Measurements from ENCODE around the gene RBBP8NL. TPM values are rescaled to one million over a fixed set of nuclear protein-coding genes. Genes with fewer than 3 reads are reported as not detected.

RBBP8NL gene
- total RNA-seq, 6 experiments from 2014 or later, result not detected

DNA sequence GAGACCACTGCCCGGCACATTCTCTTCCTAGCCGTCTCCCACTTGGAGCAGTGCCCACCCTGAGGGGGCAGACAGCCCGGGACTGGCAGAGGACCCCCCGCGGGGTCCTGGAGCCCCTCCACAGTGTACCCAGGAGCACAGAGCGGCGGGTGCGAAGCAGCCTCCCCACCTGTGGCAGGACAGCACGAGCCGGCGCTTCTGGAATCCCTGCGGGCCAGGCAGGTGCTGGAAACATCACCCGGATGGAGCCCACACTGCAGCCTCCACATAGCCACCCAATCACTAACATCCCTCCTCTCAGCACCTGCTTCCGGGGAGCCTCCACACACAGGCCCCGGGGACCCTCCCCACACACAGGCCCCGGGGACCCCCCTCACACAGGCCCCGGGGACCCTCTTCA, 29.8 kb upstream of the RBBP8NL start:
- no peak for DNase-seq
- Histone ChIP-seq H3K4me1 (no peaks in the 10 kb centered on the region), H3K4me3 (no peak overlapping the region), H3K27ac (no peak overlapping the region), H3K36me3 (no peaks in the 10 kb centered on the region), H3K9me3 (no peaks in the 10 kb centered on the region), H3K27me3 (no peaks in the 10 kb centered on the region)
- intact Hi-C loops (cut with DNase I), result no loop called here
- no CpG with 5 or more reads among the region's 17 CpGs for WGBS (ENCODE audit: insufficient coverage, low coverage, low lambda C conversion rate, missing lambda C conversion rate)
- ATAC-seq, result no peak
- TF ChIP-seq, protein P1, sequence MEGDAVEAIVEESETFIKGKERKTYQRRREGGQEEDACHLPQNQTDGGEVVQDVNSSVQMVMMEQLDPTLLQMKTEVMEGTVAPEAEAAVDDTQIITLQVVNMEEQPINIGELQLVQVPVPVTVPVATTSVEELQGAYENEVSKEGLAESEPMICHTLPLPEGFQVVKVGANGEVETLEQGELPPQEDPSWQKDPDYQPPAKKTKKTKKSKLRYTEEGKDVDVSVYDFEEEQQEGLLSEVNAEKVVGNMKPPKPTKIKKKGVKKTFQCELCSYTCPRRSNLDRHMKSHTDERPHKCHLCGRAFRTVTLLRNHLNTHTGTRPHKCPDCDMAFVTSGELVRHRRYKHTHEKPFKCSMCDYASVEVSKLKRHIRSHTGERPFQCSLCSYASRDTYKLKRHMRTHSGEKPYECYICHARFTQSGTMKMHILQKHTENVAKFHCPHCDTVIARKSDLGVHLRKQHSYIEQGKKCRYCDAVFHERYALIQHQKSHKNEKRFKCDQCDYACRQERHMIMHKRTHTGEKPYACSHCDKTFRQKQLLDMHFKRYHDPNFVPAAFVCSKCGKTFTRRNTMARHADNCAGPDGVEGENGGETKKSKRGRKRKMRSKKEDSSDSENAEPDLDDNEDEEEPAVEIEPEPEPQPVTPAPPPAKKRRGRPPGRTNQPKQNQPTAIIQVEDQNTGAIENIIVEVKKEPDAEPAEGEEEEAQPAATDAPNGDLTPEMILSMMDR (IDR thresholded peaks at IDR 0.05), result no peak
- no peak for TF ChIP-seq POLR2A (IDR thresholded peaks at IDR 0.05)

GRCh38 chr20:62455929-62456328, 28.6 kb upstream of the RBBP8NL start:
- ATAC-seq (no peak), DNase-seq (no peak)
- Histone ChIP-seq H3K27ac (no peak overlapping the region), H3K27me3 (no peaks in the 10 kb centered on the region), H3K36me3 (no peaks in the 10 kb centered on the region), H3K9me3 (no peaks in the 10 kb centered on the region), H3K4me3 (no peak overlapping the region), H3K4me1 (no peaks in the 10 kb centered on the region)
- intact Hi-C loops (cut with DNase I), result no loop called here
- TF ChIP-seq, protein P1 (IDR thresholded peaks at IDR 0.05), result no peak
- no peak for TF ChIP-seq POLR2A (IDR thresholded peaks at IDR 0.05)
- WGBS (ENCODE audit: insufficient coverage, low coverage, low lambda C conversion rate, missing lambda C conversion rate), result 57% methylated on average over 4 of the region's 15 CpGs

DNA sequence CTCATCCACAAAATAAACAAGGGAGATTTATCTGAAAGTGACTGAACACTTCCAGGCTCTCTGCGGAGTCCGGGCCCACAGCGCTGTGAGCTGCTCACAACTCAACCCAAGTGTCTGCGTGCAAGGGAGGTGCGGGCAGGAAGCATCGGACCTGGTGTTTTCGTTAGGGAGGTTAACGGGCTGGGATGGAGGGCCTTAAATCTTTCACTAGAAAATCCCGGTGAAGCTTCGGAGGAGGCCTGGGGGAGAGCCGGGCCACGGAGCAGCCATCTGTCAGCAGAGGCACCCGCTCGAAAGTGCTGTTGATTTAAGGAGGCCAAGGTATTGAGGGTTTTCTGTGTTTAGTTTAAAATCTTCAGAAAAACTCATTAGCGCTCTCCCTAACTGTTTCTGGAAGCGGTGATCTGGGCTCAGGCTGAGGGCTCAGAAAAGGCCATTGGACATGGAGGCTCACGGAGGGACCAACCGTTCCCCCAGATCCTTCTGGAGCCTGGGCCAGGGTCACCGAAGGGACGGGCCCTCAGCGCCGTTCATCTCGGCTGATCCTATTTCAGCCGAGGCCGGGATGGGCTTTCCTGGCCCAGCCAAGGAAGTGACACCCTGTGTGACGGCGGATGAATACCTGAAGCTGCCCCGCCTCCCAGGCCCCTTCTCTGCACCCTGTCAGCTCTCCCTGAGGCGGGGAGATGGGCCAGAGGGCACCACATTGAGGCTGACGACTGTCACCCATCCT, 27.7 kb upstream of the RBBP8NL start:
- TF ChIP-seq POLR2A (IDR thresholded peaks at IDR 0.05), result no peak
- TF ChIP-seq, protein P1 (IDR thresholded peaks at IDR 0.05), result no peak
- Histone ChIP-seq H3K27me3 (no peaks in the 10 kb centered on the region), H3K9me3 (no peaks in the 10 kb centered on the region), H3K4me3 (no peak overlapping the region), H3K36me3 (no peaks in the 10 kb centered on the region), H3K4me1 (peaks cover 0 to 2% (median 0%) of the 10 kb centered on the region in 4 donors), H3K27ac (no peak overlapping the region)
- intact Hi-C loops (cut with DNase I), result no loop called here
- DNase-seq, result no peak
- no peak for ATAC-seq
- 60% methylated on average over 15 of the region's 30 CpGs for WGBS (ENCODE audit: insufficient coverage, low coverage, low lambda C conversion rate, missing lambda C conversion rate)

GRCh38 chr20:62453186-62453808, 26.0 kb upstream of the RBBP8NL start:
- 78% methylated on average over 6 of the region's 17 CpGs for WGBS (ENCODE audit: insufficient coverage, low coverage, low lambda C conversion rate, missing lambda C conversion rate)
- H3K9me3 ChIP-seq, result no peaks in the 10 kb centered on the region
- no peak overlapping the region for H3K27ac ChIP-seq
- DNase-seq (no peak), ATAC-seq (no peak)
- intact Hi-C loops (cut with DNase I), result no loop called here
- no peaks in the 10 kb centered on the region for H3K27me3 ChIP-seq
- TF ChIP-seq, protein P1 (IDR thresholded peaks at IDR 0.05), result no peak
- no peak for TF ChIP-seq POLR2A (IDR thresholded peaks at IDR 0.05)
- H3K4me1 ChIP-seq, result peaks cover 0 to 7% (median 0%) of the 10 kb centered on the region in 4 donors
- no peak overlapping the region for H3K4me3 ChIP-seq
- H3K36me3 ChIP-seq, result no peaks in the 10 kb centered on the region
